ENCODE data around the gene HCRTR1. TPM values are rescaled to one million over a fixed set of nuclear protein-coding genes. Genes with fewer than 3 reads are reported as not detected.

The HCRTR1 gene
- total and polyA plus RNA-seq, 2 donors (not counting 1 experiment from before 2014, with no cell fraction given), result 0.22 TPM; not detected in 1

GRCh38 chr1:31653717-31654473 is 36.4 kb downstream of the HCRTR1 start:
- H3K27ac Mint-ChIP-seq, result no peak overlapping the region
- no peaks in the 10 kb centered on the region for H3K9me3 Mint-ChIP-seq (ENCODE audit: insufficient read depth)
- no peak for DNase-seq
- Histone ChIP-seq H3K4me3 (ENCODE audit: control extremely low read depth in 1 of 5, extremely low read depth in 1 of 5, insufficient read depth in 1 of 5, low read depth in 2 of 5, low read length in 4 of 5) (no peak overlapping the region), H2AFZ (ENCODE audit: insufficient read depth, low read depth, low read length, poor library complexity, severe bottlenecking) (no peak overlapping the region), H3K79me2 (ENCODE audit: control insufficient read depth, insufficient read depth, low read length) (no peaks in the 10 kb centered on the region), H3K4me1 (ENCODE audit: control insufficient read depth in 2 of 2, insufficient read depth in 2 of 2, low read length in 2 of 2) (no peaks in the 10 kb centered on the region), H3K27ac (ENCODE audit: low read length in 2 of 2) (no peak overlapping the region), H4K20me1 (ENCODE audit: control insufficient read depth, insufficient read depth, low read length, poor library complexity, severe bottlenecking) (no peaks in the 10 kb centered on the region), H3K27me3 (replicated peaks in 1 of 4; ENCODE audit: control extremely low read depth in 1 of 4, control insufficient read depth in 3 of 4, insufficient read depth in 4 of 4, low read length in 3 of 4) (peaks cover 0 to 7% (median 0%) of the 10 kb centered on the region in 4 experiments), H3K9ac (ENCODE audit: low read length) (no peak overlapping the region), H3K4me2 (replicated peaks; ENCODE audit: low read depth, low read length, poor library complexity, severe bottlenecking) (no peak overlapping the region), H3K9me3 (ENCODE audit: control extremely low read depth in 1 of 3, control insufficient read depth in 2 of 3, insufficient read depth in 1 of 3, low read length in 2 of 3) (no peaks in the 10 kb centered on the region), H3K36me3 (replicated peaks in 1 of 2; ENCODE audit: control extremely low read depth in 1 of 2, control insufficient read depth in 1 of 2, extremely low read depth in 1 of 2, insufficient read depth in 2 of 2, low read length in 1 of 2) (no peaks in the 10 kb centered on the region)
- TF ChIP-seq, protein P1, sequence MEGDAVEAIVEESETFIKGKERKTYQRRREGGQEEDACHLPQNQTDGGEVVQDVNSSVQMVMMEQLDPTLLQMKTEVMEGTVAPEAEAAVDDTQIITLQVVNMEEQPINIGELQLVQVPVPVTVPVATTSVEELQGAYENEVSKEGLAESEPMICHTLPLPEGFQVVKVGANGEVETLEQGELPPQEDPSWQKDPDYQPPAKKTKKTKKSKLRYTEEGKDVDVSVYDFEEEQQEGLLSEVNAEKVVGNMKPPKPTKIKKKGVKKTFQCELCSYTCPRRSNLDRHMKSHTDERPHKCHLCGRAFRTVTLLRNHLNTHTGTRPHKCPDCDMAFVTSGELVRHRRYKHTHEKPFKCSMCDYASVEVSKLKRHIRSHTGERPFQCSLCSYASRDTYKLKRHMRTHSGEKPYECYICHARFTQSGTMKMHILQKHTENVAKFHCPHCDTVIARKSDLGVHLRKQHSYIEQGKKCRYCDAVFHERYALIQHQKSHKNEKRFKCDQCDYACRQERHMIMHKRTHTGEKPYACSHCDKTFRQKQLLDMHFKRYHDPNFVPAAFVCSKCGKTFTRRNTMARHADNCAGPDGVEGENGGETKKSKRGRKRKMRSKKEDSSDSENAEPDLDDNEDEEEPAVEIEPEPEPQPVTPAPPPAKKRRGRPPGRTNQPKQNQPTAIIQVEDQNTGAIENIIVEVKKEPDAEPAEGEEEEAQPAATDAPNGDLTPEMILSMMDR (IDR thresholded peaks at IDR 0.05), result no peak
- TF ChIP-seq EZH2 (IDR thresholded peaks at IDR 0.05; ENCODE audit: borderline replicate concordance, insufficient read depth, low read depth, low read length, poor library complexity, severe bottlenecking), result no peak
- intact Hi-C loops (cut with micrococcal nuclease), result no loop called here
- POLR2A ChIA-PET, result interaction anchor here (0.7 kb wide), 1 partner anchor 592 kb away, joined by 14 read pairs; no protein-coding TSS in a partner anchor
- no peak for ATAC-seq (ENCODE audit: low read depth)
- WGBS (ENCODE audit: insufficient coverage), result 91% methylated on average over 8 of the region's 12 CpGs
- peaks cover 20% of the 10 kb centered on the region for H3K27me3 Mint-ChIP-seq
- CTCF ChIA-PET, result no interaction called here
- H3K4me3 Mint-ChIP-seq, result no peak overlapping the region
- no peaks in the 10 kb centered on the region for H3K4me1 Mint-ChIP-seq

DNA sequence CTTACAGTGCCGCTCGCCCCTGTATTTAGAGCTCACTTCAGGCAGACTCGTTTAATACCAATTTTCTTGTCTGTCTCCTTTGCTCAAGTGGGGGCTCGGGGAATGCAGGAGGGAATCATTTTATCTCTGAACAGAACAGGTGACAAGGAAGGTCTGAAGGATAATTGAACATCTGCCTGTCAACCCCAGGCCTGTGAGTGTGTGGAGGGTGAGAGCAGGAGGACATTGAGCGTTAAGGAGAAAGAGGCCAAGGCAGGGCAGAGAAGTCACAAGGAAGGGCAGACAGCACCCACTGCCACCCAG is 36.9 kb downstream of the HCRTR1 start:
- Histone ChIP-seq H3K36me3 (replicated peaks in 1 of 2; ENCODE audit: control extremely low read depth in 1 of 2, control insufficient read depth in 1 of 2, extremely low read depth in 1 of 2, insufficient read depth in 2 of 2, low read length in 1 of 2) (no peaks in the 10 kb centered on the region), H3K4me3 (ENCODE audit: control extremely low read depth in 1 of 5, extremely low read depth in 1 of 5, insufficient read depth in 1 of 5, low read depth in 2 of 5, low read length in 4 of 5) (no peak overlapping the region), H3K9me3 (ENCODE audit: control extremely low read depth in 1 of 3, control insufficient read depth in 2 of 3, insufficient read depth in 1 of 3, low read length in 2 of 3) (no peaks in the 10 kb centered on the region), H3K79me2 (ENCODE audit: control insufficient read depth, insufficient read depth, low read length) (no peaks in the 10 kb centered on the region), H3K9ac (ENCODE audit: low read length) (no peak overlapping the region), H3K27me3 (replicated peaks in 1 of 4; ENCODE audit: control extremely low read depth in 1 of 4, control insufficient read depth in 3 of 4, insufficient read depth in 4 of 4, low read length in 3 of 4) (peaks cover 0 to 8% (median 0%) of the 10 kb centered on the region in 4 experiments), H4K20me1 (ENCODE audit: control insufficient read depth, insufficient read depth, low read length, poor library complexity, severe bottlenecking) (no peaks in the 10 kb centered on the region), H3K27ac (ENCODE audit: low read length in 2 of 2) (no peak overlapping the region), H2AFZ (ENCODE audit: insufficient read depth, low read depth, low read length, poor library complexity, severe bottlenecking) (no peak overlapping the region), H3K4me1 (ENCODE audit: control insufficient read depth in 2 of 2, insufficient read depth in 2 of 2, low read length in 2 of 2) (no peaks in the 10 kb centered on the region), H3K4me2 (replicated peaks; ENCODE audit: low read depth, low read length, poor library complexity, severe bottlenecking) (no peak overlapping the region)
- TF ChIP-seq, protein P1 (IDR thresholded peaks at IDR 0.05), result no peak
- no peak for TF ChIP-seq EZH2 (IDR thresholded peaks at IDR 0.05; ENCODE audit: borderline replicate concordance, insufficient read depth, low read depth, low read length, poor library complexity, severe bottlenecking)
- intact Hi-C loops (cut with micrococcal nuclease), result no loop called here
- Mint-ChIP-seq H3K27me3 (peaks cover 20% of the 10 kb centered on the region), H3K4me1 (no peaks in the 10 kb centered on the region), H3K9me3 (ENCODE audit: insufficient read depth) (no peaks in the 10 kb centered on the region), H3K27ac (no peak overlapping the region), H3K4me3 (no peak overlapping the region)
- ChIA-PET POLR2A (interaction anchor here (0.7 kb wide), 1 partner anchor 592 kb away, joined by 14 read pairs; no protein-coding TSS in a partner anchor), CTCF (no interaction called here)
- WGBS (ENCODE audit: insufficient coverage), result 92% methylated on average over 4 of the region's 5 CpGs
- DNase-seq (no peak), ATAC-seq (ENCODE audit: low read depth) (no peak)

Measured in B cell (primary cell).